Testis (tissue), 3 donors: ENCODE data around the gene SLC47A1. TPM values are rescaled to one million over a fixed set of nuclear protein-coding genes. Genes with fewer than 3 reads are reported as not detected.
"Not testable (repeated sequence)": the region's sequence is repeated elsewhere in the genome, so short reads cannot be mapped to it uniquely, and the experiment has no call there.

Source experiments
- DNase-seq: peaks from one replicate; pipeline ENCODE4 v3.0.0-alpha.2; 2019
- H3K27ac ChIP-seq, 2 donors: fragments of 200-600 bp; sonication (generic); one replicate each; pipeline ENCODE4 v1.5.1; 2019
- H3K27me3 ChIP-seq: fragments of 200-600 bp; sonication (generic); one replicate; pipeline ENCODE4 v1.5.1; 2019
- H3K36me3 ChIP-seq: fragments of 200-600 bp; sonication (generic); one replicate; pipeline ENCODE4 v1.5.1; 2017; ENCODE audit warnings: low read depth; ENCODE audit errors: missing control alignments
- H3K4me1 ChIP-seq: fragments of 200-600 bp; sonication (generic); one replicate; pipeline ENCODE4 v1.5.1; 2019
- H3K4me3 ChIP-seq, 2 donors: fragments of 200-600 bp; sonication (generic); one replicate each; pipeline ENCODE4 v1.5.1; 2017 to 2019
- H3K9me3 ChIP-seq: fragments of 200-600 bp; sonication (generic); one replicate; pipeline ENCODE4 v1.5.1; 2017
- POLR2A ChIP-seq: fragments of 450-650 bp; IDR thresholded peaks from one replicate; pipeline ENCODE4 v1.6.1; 2017; ENCODE audit warnings: antibody characterized with exemption, mild to moderate bottlenecking, moderate library complexity
- WGBS, 2 donors: methylation state at CpG; one replicate each; pipeline ENCODE4 v1.1.5; 2018; 5-methylcytosine and 5-hydroxymethylcytosine counted together
- intact Hi-C: fragments of 100-400 bp; cut with DNase I; formaldehyde crosslinking; loops from one replicate; pipeline ENCODE4 v1.15.1; 2023; ENCODE audit warnings: low total_unique reads
- polyA plus RNA-seq: library from polyadenylated mRNA; stranded (reverse); fragments of 350-450 nt; fragmentation: Illumina TruSeq; extraction: RNeasy Lipid Tissue Mini Kit (QIAGEN cat#74804); gene quantifications from one replicate; pipeline ENCODE4 v1.2.3, GENCODE V29; 2014; ENCODE audit warnings: low read depth, low replicate concordance; ENCODE audit not compliant: insufficient read depth
- total RNA-seq, 2 donors: library from RNA; depleted of rRNA; stranded (reverse); fragments of >200 nt; gene quantifications; one replicate each; pipeline ENCODE4 v1.2.3, GENCODE V29; 2016
- TF ChIP-seq, protein P1 (sequence below), 3 experiments: fragments of 450-650 bp in 2 of 3; fragments of 200-600 bp in 1 of 3; sonication (generic) in 1 of 3; IDR thresholded peaks; one replicate each; pipeline ENCODE4 v1.5.1; 2016 to 2019; ENCODE audit warnings: antibody characterized with exemption in 3 of 3, mild to moderate bottlenecking in 2 of 3, moderate library complexity in 1 of 3

SLC47A1 gene
- total and polyA plus RNA-seq, 3 donors from 2014 or later: 20.1 to 97.3 (median 39.8) TPM

DNA sequence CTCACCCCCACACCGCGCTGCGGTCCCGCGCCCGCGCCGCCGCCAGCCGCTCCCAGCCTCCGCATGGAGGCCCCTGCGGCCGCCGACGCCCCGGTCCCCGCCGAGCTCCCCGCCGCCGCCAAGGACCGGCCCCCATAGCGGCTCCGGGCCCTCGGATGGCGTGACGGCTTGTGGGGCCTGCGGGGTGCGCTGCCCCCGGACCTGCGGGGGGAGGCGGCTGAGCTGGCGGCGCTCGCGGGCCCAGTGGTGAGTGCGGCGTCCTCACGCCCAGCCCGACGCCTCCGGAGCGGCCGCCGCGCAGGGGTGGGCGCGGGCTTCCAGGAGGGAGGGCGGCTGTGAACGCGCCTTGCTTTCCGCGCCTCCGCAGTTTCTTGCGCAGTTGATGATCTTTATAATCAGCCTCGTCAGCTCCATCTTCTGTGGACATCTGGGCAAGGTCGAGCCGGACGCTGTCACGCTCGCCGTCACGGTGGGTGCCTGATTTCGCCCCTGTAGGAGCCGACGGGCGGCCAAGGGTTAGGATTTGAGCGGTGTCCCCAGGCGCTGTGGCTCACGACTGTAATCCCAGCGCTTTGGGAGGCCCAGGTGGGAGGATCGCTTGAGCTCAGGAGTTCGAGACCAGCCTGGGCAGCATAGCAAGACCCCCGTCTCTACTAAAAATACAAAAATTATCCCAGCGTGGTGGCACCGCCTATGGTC is 46.4 kb downstream of the SLC47A1 start:
- DNase-seq: peak; percentile 33
- no peaks in the 10 kb centered on the region for H3K9me3 ChIP-seq
- H3K4me3 ChIP-seq: peak overlapping the region; percentile 59 to 62
- intact Hi-C loops: no loop called here
- WGBS, 2 donors: 7 to 87% methylated on average over 3 to 76 of the region's 76 CpGs
- peak overlapping the region; percentile 84 to 90 for H3K27ac ChIP-seq
- no peaks in the 10 kb centered on the region for H3K36me3 ChIP-seq
- H3K27me3 ChIP-seq: no peaks in the 10 kb centered on the region
- TF ChIP-seq, protein P1, sequence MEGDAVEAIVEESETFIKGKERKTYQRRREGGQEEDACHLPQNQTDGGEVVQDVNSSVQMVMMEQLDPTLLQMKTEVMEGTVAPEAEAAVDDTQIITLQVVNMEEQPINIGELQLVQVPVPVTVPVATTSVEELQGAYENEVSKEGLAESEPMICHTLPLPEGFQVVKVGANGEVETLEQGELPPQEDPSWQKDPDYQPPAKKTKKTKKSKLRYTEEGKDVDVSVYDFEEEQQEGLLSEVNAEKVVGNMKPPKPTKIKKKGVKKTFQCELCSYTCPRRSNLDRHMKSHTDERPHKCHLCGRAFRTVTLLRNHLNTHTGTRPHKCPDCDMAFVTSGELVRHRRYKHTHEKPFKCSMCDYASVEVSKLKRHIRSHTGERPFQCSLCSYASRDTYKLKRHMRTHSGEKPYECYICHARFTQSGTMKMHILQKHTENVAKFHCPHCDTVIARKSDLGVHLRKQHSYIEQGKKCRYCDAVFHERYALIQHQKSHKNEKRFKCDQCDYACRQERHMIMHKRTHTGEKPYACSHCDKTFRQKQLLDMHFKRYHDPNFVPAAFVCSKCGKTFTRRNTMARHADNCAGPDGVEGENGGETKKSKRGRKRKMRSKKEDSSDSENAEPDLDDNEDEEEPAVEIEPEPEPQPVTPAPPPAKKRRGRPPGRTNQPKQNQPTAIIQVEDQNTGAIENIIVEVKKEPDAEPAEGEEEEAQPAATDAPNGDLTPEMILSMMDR (IDR thresholded peaks at IDR 0.05): no peak
- no peak for TF ChIP-seq POLR2A
- peaks cover 27% of the 10 kb centered on the region for H3K4me1 ChIP-seq

DNA sequence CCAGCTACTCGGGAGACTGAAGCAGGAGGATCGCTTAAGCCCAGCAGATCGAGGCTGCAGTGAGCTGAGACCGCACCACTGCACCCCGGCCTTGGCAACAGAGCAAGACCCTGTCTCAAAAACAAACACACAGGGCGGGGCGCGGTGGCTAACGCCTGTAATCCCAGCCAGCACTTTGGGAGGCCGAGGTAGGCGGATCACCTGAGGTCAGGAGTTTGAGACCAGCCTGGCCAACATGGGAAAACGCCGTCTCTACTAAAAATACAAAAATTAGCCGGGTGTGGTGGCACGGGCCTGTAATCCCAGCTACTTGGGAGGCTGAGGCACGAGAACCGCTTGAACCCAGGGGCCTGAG is 46.9 kb downstream of the SLC47A1 start:
- peak overlapping the region; percentile 84 to 90 for H3K27ac ChIP-seq
- H3K9me3 ChIP-seq, H3K27me3 ChIP-seq, DNase-seq, intact Hi-C loops, H3K36me3 ChIP-seq: not testable (repeated sequence)
- 77 to 88% methylated on average over 17 of the region's 17 CpGs for WGBS, 2 donors
- H3K4me3 ChIP-seq: peak overlapping the region; percentile 59 to 62
- H3K4me1 ChIP-seq: peaks cover 27% of the 10 kb centered on the region

DNA sequence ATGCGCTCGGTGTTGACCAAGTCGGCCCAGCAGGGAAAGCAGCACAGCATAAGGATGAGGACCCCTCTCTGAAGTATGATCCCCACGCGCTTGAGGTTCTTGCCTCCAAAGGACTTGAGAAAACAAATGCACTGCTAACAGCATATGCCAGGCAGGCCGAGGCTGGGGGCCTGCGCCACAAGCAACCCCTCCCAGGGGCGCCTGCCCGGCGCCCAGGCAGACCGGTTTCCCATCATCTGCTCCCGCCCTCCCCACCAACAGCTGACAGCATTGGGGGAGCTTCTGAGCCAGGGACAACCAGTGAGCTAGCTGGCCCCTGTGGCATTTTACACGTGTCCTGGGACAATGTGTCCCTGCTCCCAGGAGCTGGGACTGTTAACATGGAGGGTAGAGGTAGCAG is 48.5 kb downstream of the SLC47A1 start:
- intact Hi-C loops, H3K27me3 ChIP-seq, H3K4me3 ChIP-seq, H3K36me3 ChIP-seq, DNase-seq, H3K9me3 ChIP-seq: not testable (repeated sequence)
- Histone ChIP-seq H3K4me1 (peaks cover 27% of the 10 kb centered on the region), H3K27ac (peak overlapping the region in 1 of 2 donors; percentile 32)
- WGBS, 2 donors: 89 to 100% methylated on average over 4 to 13 of the region's 13 CpGs

DNA sequence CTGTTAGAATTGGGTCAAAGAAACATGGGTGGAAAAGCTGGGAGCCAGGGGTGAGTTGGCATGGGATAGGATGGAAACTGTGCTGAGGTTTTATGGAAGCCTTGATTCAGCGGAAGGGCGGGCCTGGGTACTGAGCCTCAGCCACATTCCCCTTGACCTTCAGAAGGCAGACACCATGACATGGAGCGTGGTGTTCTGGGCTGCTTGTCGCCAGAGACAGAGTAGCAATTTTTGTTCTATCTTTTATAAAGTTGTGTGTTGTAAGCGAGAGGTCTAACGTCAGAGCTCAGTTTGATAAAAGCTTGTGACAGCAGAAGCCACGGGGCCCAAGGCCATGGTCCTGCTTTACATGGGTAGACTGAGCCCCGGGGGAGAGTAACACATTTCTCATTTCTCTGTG is 50.2 kb downstream of the SLC47A1 start:
- Histone ChIP-seq H3K9me3 (no peaks in the 10 kb centered on the region), H3K27me3 (no peaks in the 10 kb centered on the region), H3K36me3 (no peaks in the 10 kb centered on the region), H3K4me1 (peaks cover 26% of the 10 kb centered on the region), H3K27ac (peak overlapping the region; percentile 84 to 88), H3K4me3 (no peak overlapping the region)
- WGBS, 2 donors: 35 to 60% methylated on average over 8 of the region's 8 CpGs
- intact Hi-C loops: no loop called here
- TF ChIP-seq, protein P1 (IDR thresholded peaks at IDR 0.05): no peak
- no peak for TF ChIP-seq POLR2A
- peak; percentile 93 for DNase-seq

DNA sequence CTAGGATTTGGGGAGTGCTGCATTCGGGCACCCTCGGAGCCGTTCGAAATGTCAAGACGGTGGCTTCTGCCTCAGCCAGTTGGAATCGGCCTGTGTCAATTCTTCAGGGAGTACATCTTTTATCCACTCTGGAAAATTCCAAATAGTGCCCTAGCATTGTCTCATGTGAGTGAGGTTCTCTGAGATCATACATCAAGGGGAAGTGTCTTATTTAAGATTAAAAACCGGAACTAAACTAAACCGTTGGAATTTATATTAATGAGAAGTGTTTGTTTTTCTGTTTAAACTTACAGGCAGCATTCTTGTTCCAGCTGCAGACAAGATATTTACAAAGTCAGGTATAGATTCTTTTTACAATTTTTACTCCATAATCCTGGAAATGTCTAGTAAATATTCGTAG is 56.8 kb downstream of the SLC47A1 start:
- Histone ChIP-seq H3K4me1 (no peaks in the 10 kb centered on the region), H3K9me3 (no peaks in the 10 kb centered on the region), H3K27ac (no peak overlapping the region), H3K4me3 (no peak overlapping the region), H3K36me3 (no peaks in the 10 kb centered on the region), H3K27me3 (no peaks in the 10 kb centered on the region)
- no peak for TF ChIP-seq POLR2A
- TF ChIP-seq, protein P1 (IDR thresholded peaks at IDR 0.05): no peak
- 85 to 91% methylated on average over 9 of the region's 9 CpGs for WGBS, 2 donors
- no peak for DNase-seq
- intact Hi-C loops: no loop called here

DNA sequence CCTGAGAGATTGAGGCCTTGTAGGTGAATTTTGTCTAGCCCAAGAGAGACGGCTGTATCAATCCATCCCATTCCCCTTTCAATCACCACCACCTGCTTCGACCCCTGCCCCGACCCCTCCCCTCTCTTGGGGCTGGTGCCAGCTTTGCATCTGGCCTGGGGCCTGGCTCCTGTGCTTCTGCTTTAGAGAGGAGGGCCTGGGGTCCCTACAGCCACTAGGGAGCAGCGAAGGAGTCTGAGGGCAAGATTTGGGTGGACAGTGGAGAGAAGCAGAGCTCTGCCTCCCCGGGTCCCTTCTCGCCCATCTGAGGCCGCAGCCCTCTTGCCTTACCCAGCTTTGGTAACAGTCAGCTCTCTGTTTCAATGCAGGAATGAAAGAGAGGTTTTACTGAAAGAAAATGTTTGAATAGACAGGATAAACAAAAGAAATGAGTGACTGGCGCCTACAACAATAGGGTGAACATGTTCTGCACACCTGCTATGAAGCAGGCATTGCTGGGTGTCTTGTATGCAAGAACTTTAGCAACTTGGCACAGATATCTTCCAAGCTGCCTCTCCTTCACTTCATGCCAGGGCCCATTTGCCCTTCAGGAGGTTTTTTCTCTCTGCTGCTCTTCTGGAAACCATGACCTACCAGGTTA is 57.4 kb downstream of the SLC47A1 start:
- intact Hi-C loops: no loop called here
- Histone ChIP-seq H3K27ac (no peak overlapping the region), H3K27me3 (no peaks in the 10 kb centered on the region), H3K4me3 (no peak overlapping the region), H3K4me1 (no peaks in the 10 kb centered on the region), H3K36me3 (no peaks in the 10 kb centered on the region), H3K9me3 (no peaks in the 10 kb centered on the region)
- no peak for DNase-seq
- WGBS, 2 donors: 86% methylated on average over 7 to 8 of the region's 8 CpGs
- TF ChIP-seq, protein P1 (IDR thresholded peaks at IDR 0.05): no peak
- no peak for TF ChIP-seq POLR2A
